ENCODE results near the gene FAM168B.
"Not testable (repeated sequence)": the region's sequence is repeated elsewhere in the genome, so short reads cannot be mapped to it uniquely, and the experiment has no call there.

Gene FAM168B

DNA sequence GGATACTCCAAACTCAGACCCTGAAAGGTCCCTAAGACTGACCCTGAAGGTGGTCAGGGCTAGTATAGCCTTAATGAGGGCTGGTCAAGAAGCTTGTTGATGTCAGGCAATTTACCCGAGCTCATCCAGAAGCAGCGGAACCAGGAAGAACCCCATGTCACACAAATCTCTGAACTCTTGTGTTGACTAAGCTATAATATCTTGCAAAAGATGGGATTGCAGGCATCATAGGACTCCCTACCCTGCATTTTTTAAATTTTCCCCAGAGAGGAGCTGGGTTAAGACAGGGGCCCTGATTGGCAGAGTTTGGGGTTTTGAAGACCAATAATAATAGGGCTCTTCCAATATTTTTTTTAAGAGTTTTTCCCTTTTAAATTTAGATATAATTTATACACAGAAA lies 9.9 kb upstream of the FAM168B start:
- in situ Hi-C loops (cut with MboI; ENCODE audit: low sequenced_read_pairs), result no loop called here

DNA sequence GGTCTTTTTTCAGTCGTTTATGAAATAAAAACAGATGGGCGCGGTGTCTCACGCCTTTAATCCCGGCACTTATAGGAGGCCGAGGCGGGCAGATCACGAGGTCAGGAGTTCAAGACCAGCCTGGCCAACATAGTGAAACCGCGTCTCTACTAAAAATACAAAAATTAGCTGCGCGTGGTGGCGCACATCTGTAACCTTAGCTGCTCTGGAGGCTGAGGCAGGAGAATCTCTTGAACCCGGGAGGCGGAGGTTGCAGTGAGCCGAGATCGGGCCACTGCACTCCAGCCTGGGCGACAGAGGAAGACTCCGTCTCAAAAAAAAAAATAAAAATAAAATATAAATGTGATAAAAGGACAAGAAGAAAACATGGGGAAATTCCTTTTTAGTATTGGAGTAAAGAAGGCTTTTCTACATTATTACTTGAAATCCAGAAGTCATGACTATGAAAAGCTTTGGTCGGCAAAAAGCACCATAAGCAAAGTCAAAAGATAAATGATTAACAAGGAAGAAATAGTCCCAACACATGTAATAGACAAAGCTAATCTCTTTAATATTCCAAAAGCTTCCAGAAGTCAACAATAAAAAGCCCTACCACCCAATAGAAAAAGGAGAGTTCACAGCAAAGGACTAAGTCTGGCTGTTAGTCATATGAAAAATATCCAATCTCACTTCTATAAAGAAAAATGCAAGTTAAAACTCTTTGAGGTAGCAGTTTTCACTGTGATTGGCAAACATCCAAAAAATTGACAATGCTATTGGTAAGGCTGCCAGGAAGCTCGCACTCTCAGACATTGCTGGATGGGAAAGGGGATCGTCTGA lies 1.4 kb upstream of the FAM168B start:
- in situ Hi-C loops (cut with MboI; ENCODE audit: low sequenced_read_pairs), result no loop called here

DNA sequence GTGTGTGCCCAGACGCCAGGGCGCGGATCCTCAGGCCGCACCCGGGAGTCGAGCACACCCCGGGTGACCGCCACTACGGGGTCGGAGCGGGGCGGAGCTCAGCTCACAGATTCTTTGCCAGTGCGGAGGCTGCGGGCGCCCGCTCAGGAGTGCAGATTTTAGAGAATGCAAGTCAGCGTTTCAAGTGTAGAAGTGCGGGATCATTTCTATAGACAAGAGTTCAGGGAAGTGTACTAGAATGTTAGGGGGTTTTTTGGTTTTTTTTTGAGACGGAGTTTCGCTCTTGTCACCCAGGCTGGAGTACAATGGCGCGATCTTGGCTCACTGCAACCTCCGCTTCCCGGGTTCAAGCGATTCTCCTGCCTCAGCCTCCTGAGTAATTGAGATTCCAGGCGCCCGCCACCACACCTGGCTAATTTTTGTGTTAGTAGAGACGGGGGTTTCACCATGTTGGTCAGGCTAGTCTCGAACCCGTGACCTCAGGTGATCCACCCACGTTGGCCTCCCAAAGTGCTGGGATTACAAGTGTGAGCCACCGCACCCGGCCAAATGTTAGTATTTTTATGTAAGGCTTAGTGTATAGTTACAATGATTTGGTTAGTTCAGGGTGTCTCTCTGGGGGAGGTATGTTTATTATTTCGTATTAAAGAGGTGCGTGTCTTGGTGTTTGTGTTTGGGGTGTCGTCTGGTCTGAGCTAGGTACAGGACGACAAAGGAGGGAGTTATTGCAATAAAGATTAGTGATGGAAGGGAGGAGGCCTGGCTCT lies 619 bp upstream of the FAM168B start:
- in situ Hi-C loops (cut with MboI; ENCODE audit: low sequenced_read_pairs), result no loop called here

DNA sequence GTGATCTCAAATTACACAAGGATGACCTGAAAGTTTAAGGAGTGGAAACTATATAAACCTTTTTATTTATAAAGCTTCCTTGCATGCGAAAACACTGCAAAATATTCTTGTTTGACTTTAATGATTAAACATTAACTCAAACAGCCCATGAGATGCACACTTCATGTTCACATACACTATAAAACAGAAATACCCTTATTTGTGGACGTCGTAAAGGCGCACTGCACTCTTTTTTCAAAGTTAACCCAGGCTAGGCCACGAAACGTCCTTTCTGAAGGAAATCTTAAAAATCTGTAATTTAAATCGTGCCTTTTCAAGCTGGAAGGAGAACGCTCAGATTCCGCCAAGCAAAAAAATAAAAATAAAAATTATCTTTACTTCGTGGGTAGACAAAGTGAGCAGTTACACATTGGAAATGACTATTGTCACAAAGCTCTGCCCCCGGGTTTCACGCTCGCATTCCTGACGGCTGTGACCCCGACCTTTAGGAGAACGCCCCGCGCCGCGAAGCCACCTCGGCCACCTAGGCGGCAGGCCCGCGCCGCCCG lies 728 bp downstream of the FAM168B start:
- in situ Hi-C loops (cut with MboI; ENCODE audit: low sequenced_read_pairs), result no loop called here

DNA sequence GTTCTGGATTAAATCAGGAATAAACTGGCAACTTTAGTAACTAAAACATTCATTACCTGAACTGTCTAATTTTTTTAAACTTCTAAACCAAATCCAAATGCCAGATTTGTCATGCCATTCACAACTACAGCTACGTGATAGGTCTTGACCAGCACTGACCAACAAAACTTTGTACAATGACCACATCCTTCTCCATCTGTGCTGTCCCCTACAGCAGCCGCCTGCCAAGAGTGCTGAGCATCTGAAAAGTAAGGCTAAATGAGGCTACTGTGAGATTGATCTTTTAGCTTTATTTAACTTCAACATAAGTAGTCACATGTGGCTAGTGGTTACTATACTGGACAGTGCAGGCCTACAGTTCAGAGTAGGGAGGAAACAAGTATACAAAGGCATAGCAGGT lies 7.6 kb downstream of the FAM168B start:
- in situ Hi-C loops (cut with MboI; ENCODE audit: low sequenced_read_pairs), result no loop called here

DNA sequence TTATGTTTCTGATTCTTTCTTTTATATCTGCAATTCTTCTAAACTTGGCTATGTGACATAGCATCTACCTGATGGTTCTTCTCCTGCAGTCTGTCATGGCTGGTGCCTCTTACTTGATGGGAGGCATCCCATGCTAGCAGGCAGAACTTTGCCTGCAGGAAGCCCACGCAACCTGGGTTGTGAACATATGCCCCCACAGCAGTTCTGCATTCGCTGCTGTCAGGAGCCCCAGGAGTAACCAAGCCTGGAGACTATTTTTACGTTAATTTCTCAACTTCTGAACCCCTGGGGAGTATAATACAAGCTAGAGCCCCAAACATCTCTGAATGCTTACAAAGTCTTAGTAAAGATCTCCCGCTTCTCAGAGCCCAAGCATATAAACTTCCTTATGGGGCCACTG lies 12.1 kb downstream of the FAM168B start:
- in situ Hi-C loops (cut with MboI; ENCODE audit: low sequenced_read_pairs), result no loop called here

DNA sequence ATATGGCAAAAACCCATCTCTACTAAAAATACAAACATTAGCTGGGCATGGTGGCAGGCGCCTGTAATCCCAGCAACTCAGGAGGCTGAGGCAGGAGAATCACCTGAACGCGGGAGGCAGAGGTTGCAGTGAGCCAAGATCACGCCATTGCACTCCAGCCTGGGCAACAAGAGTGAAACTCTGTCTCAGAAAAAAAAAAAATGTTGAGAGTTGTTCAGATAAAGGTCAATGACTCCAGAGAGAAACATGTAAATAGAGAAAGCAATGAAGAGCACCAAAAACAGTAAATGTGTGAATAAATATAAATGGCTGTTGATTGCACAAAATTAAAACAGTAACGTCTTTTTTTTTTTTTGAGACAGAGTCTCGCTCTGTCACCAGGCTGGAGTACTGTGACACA lies 13.3 kb downstream of the FAM168B start:
- in situ Hi-C loops (cut with MboI; ENCODE audit: low sequenced_read_pairs), result not testable (repeated sequence)

DNA sequence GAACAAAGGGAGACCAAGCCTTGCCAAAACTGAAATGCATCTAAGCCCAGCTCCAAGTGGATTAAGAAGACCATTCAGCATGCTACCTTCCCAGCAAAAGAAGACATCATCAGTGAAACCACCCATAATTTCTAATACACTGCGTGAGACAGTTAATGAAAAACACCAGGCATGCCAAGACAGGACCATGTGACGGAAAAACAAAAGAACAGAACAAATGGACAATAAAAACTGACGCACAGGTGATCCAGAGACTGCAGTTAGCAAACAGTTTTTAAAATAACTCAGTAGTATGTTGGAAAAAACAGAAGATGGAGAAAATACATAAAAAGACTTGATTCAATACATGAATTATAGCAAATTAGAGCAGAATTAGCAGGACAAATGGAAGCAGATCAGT lies 15.3 kb downstream of the FAM168B start:
- in situ Hi-C loops (cut with MboI; ENCODE audit: low sequenced_read_pairs), result no loop called here

DNA sequence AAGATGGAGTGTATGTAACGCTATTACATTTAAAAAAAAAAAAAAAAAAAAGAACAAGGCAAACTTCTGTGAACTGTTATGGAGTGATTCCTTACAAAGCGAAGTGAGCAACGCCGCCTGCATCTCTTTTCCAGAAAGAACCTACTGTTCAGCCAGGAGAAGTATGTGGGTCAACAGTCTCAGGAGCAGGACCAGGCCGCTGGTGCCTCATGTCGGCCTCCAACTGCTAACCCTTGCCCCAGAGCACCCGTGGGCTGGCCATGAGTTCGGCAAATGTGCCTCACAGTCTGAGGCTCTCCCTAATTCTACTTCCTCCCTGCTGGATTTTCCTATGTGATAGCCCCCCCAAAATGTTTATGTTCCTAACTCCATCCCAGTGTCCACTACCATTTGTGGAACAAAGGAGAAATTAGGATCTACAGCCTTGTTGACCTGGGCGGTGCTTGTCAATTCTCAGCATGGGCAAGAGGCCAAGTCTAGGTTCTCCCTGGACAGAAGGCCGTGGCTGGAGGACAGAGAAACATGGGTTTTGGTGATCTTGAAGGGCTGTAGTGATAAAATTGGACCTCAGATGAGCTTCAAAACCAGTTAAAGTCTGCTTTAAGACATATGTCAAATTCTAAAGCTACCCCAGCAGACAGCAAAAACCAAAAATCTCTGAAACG lies 15.9 kb downstream of the FAM168B start:
- in situ Hi-C loops (cut with MboI; ENCODE audit: low sequenced_read_pairs), result no loop called here

DNA sequence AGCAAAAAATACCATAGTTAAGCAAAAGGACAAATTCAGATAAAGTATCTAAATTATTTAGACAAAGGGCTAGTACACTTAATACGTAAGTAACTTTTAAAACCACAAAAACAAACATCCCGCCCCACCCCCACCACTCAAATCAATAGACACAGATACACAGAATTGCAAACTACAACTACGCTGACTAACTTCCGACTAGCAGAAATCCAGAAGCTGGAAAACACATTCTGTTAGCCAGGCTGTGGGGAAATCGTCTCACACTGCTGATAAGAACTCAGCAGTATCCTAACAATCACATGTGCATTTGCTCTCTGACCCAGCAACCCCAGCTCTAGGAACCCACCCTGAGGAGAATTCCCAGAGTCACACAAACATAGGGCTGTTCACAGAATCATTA lies 16.6 kb downstream of the FAM168B start:
- in situ Hi-C loops (cut with MboI; ENCODE audit: low sequenced_read_pairs), result no loop called here

DNA sequence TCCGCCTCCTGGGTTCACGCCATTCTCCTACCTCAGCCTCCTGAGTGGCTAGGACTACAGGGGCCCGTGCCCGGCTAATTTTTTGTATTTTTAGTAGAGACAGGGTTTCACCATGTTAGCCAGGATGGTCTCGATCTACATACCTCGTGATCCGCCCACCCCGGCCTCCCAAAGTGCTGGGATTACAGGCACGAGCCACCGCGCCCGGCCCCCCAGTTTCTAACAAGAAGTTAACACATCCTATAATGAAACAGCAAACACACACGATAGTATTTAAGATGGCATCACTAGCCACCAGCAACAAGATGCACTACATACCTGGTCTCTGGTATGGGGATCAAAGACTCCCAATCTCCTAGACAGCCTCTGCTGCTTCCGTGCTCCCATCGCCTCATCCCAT lies 17.7 kb downstream of the FAM168B start:
- in situ Hi-C loops (cut with MboI; ENCODE audit: low sequenced_read_pairs), result not testable (repeated sequence)

DNA sequence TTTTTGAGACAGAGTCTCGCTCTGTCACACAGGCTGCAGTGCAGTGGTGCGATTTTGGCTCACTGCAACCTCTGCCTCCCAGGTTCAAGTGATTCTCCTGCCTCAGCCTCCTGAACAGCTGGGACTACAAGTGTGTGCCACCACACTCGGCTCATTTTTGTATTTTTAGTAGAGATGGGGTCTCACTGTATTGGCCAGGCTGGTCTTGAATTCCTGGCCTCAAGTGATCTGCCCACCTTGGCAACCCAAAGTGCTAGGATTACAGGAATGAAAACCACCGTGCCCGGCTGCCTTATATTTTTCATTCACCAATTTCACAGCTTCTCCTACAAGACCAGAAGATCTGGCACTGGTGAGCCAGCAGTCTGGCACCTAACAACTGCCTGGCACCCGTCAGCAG lies 25.1 kb downstream of the FAM168B start:
- in situ Hi-C loops (cut with MboI; ENCODE audit: low sequenced_read_pairs), result not testable (repeated sequence)

DNA sequence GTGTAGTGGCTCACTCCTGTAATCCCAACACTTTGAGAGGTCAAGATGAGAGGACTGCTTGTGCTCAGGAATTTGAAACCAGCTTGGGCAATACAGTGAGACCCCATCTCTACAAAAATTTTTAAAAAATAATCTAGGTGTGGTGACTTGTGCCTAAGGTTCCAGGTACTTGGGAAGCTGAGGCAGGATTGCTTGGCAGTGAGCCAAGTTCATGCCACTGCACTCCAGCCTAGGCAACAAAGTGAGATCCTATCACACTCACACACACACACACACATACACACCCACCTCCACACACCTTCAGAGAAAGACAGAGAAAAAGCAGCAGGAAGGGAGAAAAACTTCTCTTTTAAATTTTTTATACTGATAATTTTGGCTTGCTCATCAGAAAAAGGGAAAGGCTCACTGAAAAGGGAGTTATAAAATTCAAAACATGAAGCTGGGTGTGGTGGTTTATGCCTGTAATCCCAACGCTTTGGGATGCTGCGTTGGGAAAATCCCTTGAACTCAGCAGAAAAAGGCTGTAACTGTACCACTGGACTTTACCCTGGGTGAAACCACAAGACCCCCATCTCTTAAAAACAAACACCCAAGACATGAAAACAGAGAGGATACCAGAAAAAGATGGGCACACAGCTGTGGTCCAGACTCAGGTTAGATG lies 25.7 kb downstream of the FAM168B start:
- in situ Hi-C loops (cut with MboI; ENCODE audit: low sequenced_read_pairs), result no loop called here

DNA sequence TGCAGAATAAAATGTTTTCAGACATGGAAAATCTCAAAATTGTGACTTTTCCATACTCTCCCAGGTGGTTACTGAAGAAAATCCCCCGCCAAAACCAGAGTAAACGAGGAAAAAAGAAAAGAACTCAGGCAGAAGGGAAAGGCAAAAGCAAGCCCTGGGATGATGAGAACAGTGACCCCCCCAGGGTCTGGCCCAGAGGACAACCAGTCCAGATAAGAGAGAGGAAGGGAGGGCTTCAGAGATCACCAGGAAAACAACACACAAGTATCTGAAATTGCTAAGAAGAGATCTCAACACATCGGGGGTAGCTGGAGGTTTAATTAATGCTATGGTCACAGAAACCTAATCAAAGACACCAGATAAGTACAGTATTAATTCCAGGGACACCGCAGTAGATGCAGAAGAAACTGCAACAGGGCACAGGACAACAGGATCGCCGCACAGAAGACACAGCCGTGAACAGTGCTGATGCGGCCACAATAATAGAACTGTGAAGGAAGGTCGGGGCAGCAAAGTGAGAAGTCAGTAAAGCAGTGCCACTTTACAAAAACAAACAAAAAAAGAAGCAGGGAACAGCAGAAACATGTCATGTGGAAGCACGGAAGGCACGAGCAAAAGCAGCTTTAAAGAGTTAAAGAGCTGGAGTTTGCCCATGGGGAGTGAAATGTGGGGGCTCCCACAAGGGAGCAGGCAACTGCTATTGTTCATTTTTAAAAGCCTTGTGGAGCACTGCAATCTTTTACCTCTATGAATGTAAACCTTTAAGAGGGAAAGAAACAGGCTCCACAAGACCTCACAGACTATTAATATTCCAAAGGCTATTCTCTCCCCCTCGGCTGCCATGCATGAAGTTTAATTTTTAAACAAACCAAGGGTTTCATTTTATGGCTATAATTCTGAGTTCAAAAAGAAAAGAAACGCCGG lies 28.4 kb downstream of the FAM168B start:
- in situ Hi-C loops (cut with MboI; ENCODE audit: low sequenced_read_pairs), result no loop called here

DNA sequence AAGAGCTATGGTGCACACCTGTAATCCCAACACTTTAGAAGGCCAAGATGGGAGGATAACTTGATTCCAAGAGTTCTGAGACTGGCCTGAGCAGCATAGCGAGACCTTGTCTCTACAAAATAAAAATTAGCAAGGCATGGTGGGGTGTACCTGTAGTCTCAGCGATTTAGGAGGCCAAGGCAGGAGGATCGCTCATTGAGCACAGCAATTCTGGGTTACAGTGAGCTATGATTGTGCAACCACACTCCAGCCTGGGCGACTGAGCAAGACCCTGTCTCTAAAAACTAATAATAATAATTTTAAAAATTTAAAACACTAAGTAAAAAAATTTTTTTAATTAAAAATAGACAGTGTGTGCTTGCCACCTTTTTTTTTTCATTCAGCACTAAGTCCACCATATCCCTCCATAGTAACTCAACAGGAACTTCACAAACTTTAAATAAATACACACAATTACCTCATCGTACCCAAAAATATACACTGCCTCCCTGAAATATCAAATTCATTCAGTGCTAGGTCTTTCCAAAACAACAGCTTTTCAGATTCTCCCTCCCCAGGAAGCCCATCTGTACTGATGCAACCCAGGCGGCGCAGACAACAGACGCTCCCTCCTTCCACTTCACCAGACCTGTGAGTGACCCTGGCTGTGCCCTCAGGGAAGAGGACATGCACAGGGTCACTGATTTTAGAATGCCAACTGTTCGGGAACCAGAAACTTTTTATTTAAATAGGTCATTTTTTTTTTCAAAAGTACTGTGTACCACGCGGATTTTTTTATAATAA lies 29.6 kb downstream of the FAM168B start:
- in situ Hi-C loops (cut with MboI; ENCODE audit: low sequenced_read_pairs), result no loop called here

DNA sequence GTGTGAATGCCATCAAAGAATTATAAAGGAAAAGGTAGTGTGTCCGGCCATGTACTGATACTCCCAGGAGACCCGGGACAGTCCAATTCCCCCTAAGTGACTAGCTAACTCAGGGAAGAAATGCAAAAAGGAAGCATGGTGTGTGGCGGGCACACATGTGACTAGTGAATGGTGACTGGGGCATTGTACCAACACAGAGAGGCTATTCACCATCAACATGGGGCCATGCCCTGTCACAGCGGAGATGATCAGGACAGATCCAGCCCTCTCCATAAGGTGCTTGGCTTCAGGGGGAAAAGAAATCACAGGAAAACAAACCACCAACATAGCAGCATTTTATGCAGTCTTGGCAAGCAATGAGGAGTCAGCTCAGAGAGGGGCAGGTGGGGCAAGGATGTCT lies 34.3 kb downstream of the FAM168B start:
- in situ Hi-C loops (cut with MboI; ENCODE audit: low sequenced_read_pairs), result no loop called here

DNA sequence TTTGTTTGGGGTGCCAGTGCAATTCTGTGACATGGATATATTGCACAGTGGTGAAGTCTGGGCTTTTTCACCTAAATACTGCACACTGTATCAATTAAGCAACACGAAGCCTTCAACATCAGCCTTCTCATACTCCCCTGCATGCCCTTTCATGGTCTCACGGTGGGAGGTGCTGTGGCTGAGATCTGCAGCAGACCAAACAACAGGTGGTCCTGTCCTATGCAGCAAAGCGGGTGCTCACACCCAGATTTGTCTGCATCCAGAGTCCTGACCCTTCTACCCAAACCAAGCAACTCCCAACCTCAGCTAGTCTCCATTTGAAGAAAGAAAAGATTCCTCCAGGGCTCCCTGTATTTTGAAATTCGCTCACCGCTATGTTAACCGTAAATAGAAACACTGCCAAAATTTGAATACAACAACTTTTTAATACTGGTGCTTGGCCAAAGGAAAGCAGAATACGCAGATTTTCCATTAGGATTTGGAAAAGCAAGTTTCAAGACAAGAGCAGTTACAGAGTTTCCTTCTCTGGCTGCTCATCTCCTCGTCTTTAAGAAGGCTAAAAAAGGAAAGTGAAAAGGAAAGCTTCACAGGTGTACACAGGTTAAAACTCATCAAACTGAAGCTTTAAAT lies 34.9 kb downstream of the FAM168B start:
- in situ Hi-C loops (cut with MboI; ENCODE audit: low sequenced_read_pairs), result no loop called here

DNA sequence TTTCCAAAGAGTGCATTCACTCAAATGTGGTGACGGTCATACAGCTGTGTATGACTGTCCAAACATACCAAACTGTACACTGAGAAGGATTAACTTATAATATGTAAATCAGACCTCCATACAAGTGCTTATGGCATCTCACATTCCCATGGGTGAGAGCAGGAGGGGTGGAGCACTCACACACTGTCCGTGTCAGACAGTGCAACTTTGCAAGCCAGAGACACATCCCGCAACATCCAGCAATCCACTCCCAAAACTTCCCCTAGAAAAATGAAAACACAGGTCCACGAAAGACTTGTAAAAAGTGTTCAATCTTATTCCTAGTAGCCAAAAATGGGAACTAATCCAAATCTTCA lies 36.4 kb downstream of the FAM168B start:
- in situ Hi-C loops (cut with MboI; ENCODE audit: low sequenced_read_pairs), result no loop called here
